ENCODE results near the gene NUP205.
"Not testable (repeated sequence)": the region's sequence is repeated elsewhere in the genome, so short reads cannot be mapped to it uniquely, and the experiment has no call there.

NUP205 gene

DNA sequence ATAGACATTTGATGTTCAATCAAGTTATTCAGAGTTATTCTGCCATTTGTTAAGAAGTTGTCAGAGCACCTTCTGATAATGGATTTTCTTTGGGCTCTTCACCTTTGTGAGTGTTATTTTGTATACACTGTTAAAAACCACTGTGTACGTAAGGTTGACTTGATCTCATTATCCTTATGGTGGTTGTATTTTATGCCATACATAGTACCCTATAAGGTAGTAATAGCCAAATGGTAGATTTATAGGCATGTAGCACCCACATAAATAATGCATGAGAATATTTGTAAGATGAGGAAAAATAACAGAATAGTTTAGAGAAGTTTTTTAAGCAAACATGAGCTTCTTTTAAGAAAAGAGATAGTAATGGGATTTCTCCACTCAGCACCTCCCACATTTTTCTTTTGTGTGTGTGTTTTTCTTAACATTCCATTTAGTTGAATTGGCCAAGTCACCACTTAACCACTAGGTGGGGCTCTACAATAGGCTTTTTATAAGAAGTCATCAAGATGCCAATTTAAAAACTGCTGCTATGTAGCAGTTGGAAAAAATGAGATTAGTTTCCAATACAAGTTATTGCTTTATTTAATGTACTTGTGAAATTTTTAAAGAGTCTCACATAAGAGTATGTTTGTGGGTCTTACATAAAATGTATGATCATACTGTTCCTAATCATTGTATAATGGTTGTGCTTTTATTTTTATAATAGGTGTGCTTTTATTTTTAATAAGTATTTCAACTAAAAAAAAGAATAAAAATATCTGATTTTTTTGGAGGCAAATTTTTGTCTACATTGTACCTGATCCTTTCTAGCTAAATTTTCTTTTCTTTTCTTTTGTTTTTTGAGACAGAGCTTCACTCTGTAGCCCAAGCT lies 63.5 kb downstream of the NUP205 start:
- no peak for TF ChIP-seq POLR2A (IDR thresholded peaks at IDR 0.05; ENCODE audit: low read length)
- no peak for TF ChIP-seq GATA1 (IDR thresholded peaks at IDR 0.05; ENCODE audit: low read depth, low read length)
- DNase-seq = peak; percentile 70 to 82

GRCh38 chr7:135634191-135634878 lies 76.6 kb downstream of the NUP205 start:
- TF ChIP-seq GATA1 (IDR thresholded peaks at IDR 0.05; ENCODE audit: low read depth, low read length) = no peak
- no peak for TF ChIP-seq POLR2A (IDR thresholded peaks at IDR 0.05; ENCODE audit: low read length)
- no peak for DNase-seq

- not testable (repeated sequence) for DNase-seq
These were observed 82.0 kb downstream of the NUP205 start for GRCh38 chr7:135639690-135640089.

DNA sequence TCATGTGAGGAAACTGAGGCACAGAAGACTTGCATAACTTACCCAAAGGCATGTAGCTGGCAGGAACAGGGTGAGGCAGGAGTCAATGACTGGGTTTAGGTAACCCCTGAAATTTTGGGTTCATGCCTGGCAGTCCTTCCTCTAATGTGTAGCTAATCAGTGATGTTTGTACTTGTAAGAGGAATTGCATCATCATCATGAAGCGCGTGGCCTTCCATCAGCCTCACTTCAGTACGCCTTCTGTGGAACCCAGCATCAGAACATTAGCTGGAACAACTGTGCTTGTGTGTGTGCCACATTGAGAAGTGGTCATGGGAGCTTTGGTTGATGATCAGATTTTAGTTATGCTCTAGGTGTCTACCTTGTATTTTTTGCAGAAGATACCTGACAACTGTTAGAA lies 86.4 kb downstream of the NUP205 start:
- DNase-seq = peak; percentile 34 to 58
- TF ChIP-seq POLR2A (IDR thresholded peaks at IDR 0.05; ENCODE audit: low read length) (no peak), GATA1 (IDR thresholded peaks at IDR 0.05; ENCODE audit: low read depth, low read length) (no peak)

DNA sequence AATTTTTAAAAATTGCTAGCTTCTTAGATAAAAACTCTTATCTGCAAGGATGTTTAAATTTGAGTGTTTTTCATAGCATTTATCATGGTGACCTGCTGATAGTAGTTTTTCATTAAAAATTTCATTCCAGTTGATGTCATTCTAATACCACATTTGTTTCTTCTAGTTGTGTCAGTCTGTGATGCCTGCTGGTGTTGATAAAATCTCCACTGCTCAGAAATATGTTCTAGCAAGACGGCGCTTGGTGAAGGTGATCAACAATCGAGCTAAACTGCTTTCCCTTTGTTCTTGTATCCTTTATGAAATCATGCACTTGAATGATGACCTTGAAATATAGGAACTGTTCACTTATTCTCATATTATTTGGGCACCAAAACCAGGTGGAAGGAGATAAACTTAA lies 87.0 kb downstream of the NUP205 start:
- TF ChIP-seq GATA1 (IDR thresholded peaks at IDR 0.05; ENCODE audit: low read depth, low read length) (no peak), POLR2A (IDR thresholded peaks at IDR 0.05; ENCODE audit: low read length) (no peak)
- DNase-seq = peak in 1 of 2 experiments; percentile 38

DNA sequence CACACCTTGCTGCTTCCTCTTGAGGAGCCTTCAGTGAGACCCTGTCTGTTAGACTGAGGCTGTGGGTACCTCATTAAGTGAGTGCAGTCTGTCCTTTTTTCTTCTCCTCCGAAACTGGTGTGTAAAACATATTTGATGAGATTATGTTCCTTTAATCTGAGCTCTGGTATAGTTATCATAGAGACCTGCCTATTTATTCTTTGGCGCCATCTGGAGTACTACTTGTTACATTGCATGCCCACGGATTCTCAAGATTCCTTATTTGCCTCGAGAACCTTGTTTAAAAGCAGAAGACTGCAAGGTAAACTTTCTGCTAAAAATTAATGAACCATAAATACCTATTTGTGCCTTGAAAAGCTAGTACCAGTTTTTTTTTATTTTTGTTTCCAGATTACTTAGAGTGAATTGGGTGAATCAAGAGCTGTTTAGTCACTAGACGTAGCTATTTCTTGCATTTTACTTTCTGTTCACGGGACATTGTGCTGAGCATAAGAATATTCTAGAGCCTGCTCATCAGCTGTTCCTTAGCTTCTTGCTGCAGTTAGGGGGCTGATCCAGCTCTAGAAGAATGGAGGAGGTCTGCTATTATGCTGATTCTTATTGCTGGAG lies 87.7 kb downstream of the NUP205 start:
- DNase-seq = peak; percentile 59 to 76
- TF ChIP-seq GATA1 (IDR thresholded peaks at IDR 0.05; ENCODE audit: low read depth, low read length) (no peak), POLR2A (IDR thresholded peaks at IDR 0.05; ENCODE audit: low read length) (no peak)

DNA sequence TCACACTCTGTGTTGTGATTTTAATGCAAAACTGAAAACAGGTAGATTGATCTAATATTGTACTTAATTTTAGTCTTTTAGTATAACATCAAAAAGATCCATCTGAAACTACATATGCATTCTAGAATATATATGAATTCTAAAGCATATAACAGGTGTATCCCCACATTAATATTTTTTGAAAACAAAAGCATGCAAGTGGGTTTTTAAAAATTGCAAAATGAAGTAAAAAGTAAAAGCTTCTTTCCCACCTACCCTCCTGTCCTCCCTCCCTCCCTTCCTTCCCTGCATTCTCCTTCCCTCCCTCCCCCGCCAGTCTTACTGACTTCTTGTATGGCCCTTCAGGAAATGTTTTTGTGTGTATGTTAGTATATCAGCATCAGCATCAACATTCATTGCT lies 90.0 kb downstream of the NUP205 start:
- DNase-seq = no peak
- TF ChIP-seq POLR2A (IDR thresholded peaks at IDR 0.05; ENCODE audit: low read length) (no peak), GATA1 (IDR thresholded peaks at IDR 0.05; ENCODE audit: low read depth, low read length) (no peak)

DNA sequence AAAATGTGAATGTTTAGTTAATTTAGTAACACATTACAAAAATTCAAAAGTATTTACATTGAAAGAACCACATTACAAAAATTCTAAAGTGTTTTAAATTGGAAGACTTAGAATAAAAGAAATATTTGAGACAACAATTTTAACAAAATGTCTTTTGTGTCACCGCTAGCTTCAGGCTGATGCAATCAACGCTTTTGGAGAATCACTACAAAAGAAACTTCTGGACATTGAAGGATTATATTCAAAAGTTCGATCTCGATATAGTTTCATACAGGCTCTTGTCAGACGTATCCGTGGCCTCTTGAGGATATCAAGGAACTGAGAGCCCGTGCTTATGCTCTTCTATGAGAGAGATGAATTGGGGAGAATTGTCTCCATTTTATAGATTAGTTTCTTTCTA lies 90.5 kb downstream of the NUP205 start:
- DNase-seq = no peak
- TF ChIP-seq POLR2A (IDR thresholded peaks at IDR 0.05; ENCODE audit: low read length) (no peak), GATA1 (IDR thresholded peaks at IDR 0.05; ENCODE audit: low read depth, low read length) (no peak)

DNA sequence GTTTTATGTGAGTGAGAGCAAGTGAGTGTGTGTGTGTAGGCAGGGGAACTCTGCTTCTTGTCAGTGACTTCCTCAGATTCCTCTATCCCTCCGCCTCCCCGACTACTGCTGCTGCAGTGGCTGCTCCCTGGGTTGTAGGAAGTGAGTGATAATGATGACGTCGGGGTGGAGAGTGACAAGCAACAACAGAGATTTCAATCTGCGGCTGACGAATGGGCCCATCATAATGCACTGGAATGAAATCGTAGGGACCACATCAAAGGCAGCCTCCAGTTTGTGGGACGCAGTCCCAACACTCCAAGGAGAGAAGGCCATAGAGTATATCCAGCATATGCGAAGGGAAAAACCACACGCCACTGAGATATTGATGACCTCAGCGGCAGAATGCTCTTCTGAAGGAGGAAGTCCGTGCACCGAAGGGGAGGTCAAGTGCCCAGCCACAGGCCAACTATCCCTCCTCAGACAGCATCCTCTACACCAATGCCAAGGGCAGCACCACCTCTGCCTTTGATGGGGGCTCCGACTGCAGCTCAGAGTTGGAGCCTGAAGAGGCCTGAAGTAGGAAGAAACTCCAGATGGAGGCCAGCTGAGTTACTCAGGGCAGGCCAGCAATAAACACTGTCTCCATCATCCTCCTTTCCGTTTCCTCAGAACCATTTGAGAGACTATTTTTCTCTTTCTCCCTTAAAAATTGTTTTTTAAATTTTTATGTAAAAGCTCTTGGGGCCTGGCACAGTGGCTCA lies 93.3 kb downstream of the NUP205 start:
- DNase-seq = peak; percentile 36 to 68
- TF ChIP-seq POLR2A (IDR thresholded peaks at IDR 0.05; ENCODE audit: low read length) (no peak), GATA1 (IDR thresholded peaks at IDR 0.05; ENCODE audit: low read depth, low read length) (no peak)

GRCh38 chr7:135653340-135654080 lies 95.8 kb downstream of the NUP205 start:
- DNase-seq = no peak
- TF ChIP-seq GATA1 (IDR thresholded peaks at IDR 0.05; ENCODE audit: low read depth, low read length) (no peak), POLR2A (IDR thresholded peaks at IDR 0.05; ENCODE audit: low read length) (no peak)

DNA sequence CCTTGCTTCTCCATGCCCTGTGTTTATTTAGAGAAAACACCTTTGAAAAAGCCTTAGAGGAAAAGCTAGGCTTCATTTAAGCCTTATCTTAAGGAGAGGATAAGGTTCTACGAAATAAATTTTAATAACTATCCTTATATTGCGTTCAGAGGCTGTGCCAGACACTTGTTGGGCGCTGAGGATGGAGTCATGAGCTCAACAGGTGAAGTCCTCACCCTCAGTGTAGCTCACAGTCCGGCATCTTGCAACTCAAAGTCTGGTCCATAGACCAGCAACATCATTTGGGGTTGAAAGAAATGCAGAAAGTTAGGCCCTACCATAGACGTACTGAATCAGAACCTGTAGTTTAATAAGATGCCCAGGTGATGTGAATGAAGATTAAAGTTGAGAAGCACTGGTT lies 100.8 kb downstream of the NUP205 start:
- TF ChIP-seq POLR2A (IDR thresholded peaks at IDR 0.05; ENCODE audit: low read length) = no peak
- no peak for TF ChIP-seq GATA1 (IDR thresholded peaks at IDR 0.05; ENCODE audit: low read depth, low read length)

GRCh38 chr7:135659159-135659846 lies 101.6 kb downstream of the NUP205 start:
- DNase-seq = peak in 1 of 2 experiments; percentile 57
- TF ChIP-seq GATA1 (IDR thresholded peaks at IDR 0.05; ENCODE audit: low read depth, low read length) = no peak
- no peak for TF ChIP-seq POLR2A (IDR thresholded peaks at IDR 0.05; ENCODE audit: low read length)

More for the DNA sequence above, 100.8 kb downstream of the NUP205 start:
- DNase-seq = no peak

Data from erythroblast (primary cell).